WTC11 (cell line): ENCODE results near the gene ZMYND11. TPM values are rescaled to one million over a fixed set of nuclear protein-coding genes. Genes with fewer than 3 reads are reported as not detected.

Source experiments
- ATAC-seq: fragments of 200-7000 bp; cut with Tn5 transposase; 2 replicates; pipeline ENCODE4 v1.10.0; 2021; ENCODE audit warnings: mild to moderate bottlenecking, moderate library complexity
- CTCF ChIA-PET: fragments of 300-600 bp; sonication (Branson Sonifier 250); formaldehyde crosslinking; loops from one replicate; lab custom pipeline; 2021; ENCODE audit warnings: antibody characterized with exemption; lab: Charles Lee
- POLR2A ChIA-PET: fragments of 350-600 bp; sonication (Branson Sonifier 250); formaldehyde crosslinking; loops from one replicate; lab custom pipeline; 2021; ENCODE audit warnings: antibody characterized with exemption; lab: Charles Lee
- DNase-seq: peaks from one replicate; pipeline ENCODE4 v3.0.0; 2021; ENCODE audit warnings: low spot score
- H3K27ac Mint-ChIP-seq: 2 replicates; pipeline ENCODE4 v1.8.0; 2021; ENCODE audit warnings: mixed read lengths
- H3K27me3 Mint-ChIP-seq: 2 replicates; pipeline ENCODE4 v1.8.0; 2021; ENCODE audit warnings: low read depth, mild to moderate bottlenecking, moderate library complexity, mixed read lengths
- H3K36me3 Mint-ChIP-seq: 2 replicates; pipeline ENCODE4 v1.8.0; 2021; ENCODE audit warnings: mixed read lengths
- H3K4me1 Mint-ChIP-seq: 2 replicates; pipeline ENCODE4 v1.8.0; 2022; ENCODE audit warnings: mixed read lengths
- H3K4me3 Mint-ChIP-seq: 2 replicates; pipeline ENCODE4 v1.8.0; 2021; ENCODE audit warnings: mild to moderate bottlenecking, moderate library complexity, mixed read lengths
- H3K9me3 Mint-ChIP-seq: 2 replicates; pipeline ENCODE4 v1.8.0; 2021; ENCODE audit warnings: mixed read lengths
- ATF1 ChIP-seq: sonication (generic); formaldehyde crosslinking; IDR thresholded peaks from 2 replicates; pipeline ENCODE4 v1.8.1; 2023; ENCODE audit warnings: mild to moderate bottlenecking, moderate library complexity, missing genetic modification reagents
- CREB1 ChIP-seq: sonication (generic); formaldehyde crosslinking; IDR thresholded peaks from 2 replicates; pipeline ENCODE4 v1.8.0; 2023; ENCODE audit warnings: mild to moderate bottlenecking, missing genetic modification reagents
- CTCF ChIP-seq: fragments of 200-600 bp; IDR thresholded peaks from 2 replicates; pipeline ENCODE4 v1.8.0; 2022; ENCODE audit warnings: antibody characterized with exemption
- EMX1 ChIP-seq: fragments of 250-450 bp; sonication (Bioruptor Pico); IDR thresholded peaks from 2 replicates; pipeline ENCODE4 v1.8.0; 2021; ENCODE audit warnings: mild to moderate bottlenecking
- ESRRA ChIP-seq: sonication (generic); formaldehyde crosslinking; IDR thresholded peaks from 2 replicates; pipeline ENCODE4 v1.8.1; 2022; ENCODE audit warnings: mild to moderate bottlenecking, missing genetic modification reagents, borderline replicate concordance
- FOXK1 ChIP-seq: sonication (generic); formaldehyde crosslinking; IDR thresholded peaks from 2 replicates; pipeline ENCODE4 v1.8.0; 2022; ENCODE audit warnings: mild to moderate bottlenecking, moderate library complexity, missing genetic modification reagents
- FOXP1 ChIP-seq: sonication (generic); formaldehyde crosslinking; IDR thresholded peaks from 2 replicates; pipeline ENCODE4 v1.8.0; 2022; ENCODE audit warnings: missing genetic modification reagents, mild to moderate bottlenecking, moderate library complexity, borderline replicate concordance
- IRF2 ChIP-seq: sonication (generic); formaldehyde crosslinking; IDR thresholded peaks from 2 replicates; pipeline ENCODE4 v1.8.0; 2022; ENCODE audit warnings: low read depth, missing genetic modification reagents, borderline replicate concordance
- JUN ChIP-seq: sonication (generic); formaldehyde crosslinking; IDR thresholded peaks from 2 replicates; pipeline ENCODE4 v1.8.0; 2023; ENCODE audit warnings: mild to moderate bottlenecking, missing genetic modification reagents
- NFATC4 ChIP-seq: fragments of 250-450 bp; sonication (Bioruptor Pico); IDR thresholded peaks from 2 replicates; pipeline ENCODE4 v1.9.0; 2021; ENCODE audit warnings: mild to moderate bottlenecking
- NR1H2 ChIP-seq: sonication (generic); formaldehyde crosslinking; IDR thresholded peaks from 2 replicates; pipeline ENCODE4 v1.9.0; 2021; ENCODE audit warnings: mild to moderate bottlenecking, moderate library complexity, missing genetic modification reagents
- NR3C1 ChIP-seq: sonication (generic); formaldehyde crosslinking; conservative IDR thresholded peaks from 2 replicates; pipeline ENCODE4 v1.8.1; 2023; ENCODE audit warnings: low read depth, mild to moderate bottlenecking, missing genetic modification reagents
- SMAD4 ChIP-seq: sonication (generic); formaldehyde crosslinking; IDR thresholded peaks from 2 replicates; pipeline ENCODE4 v1.8.0; 2022; ENCODE audit warnings: mild to moderate bottlenecking, missing genetic modification reagents
- SOX15 ChIP-seq: fragments of 250-450 bp; sonication (Bioruptor Pico); IDR thresholded peaks from 2 replicates; pipeline ENCODE4 v1.9.0; 2021; ENCODE audit warnings: mild to moderate bottlenecking
- USF1 ChIP-seq: sonication (generic); formaldehyde crosslinking; IDR thresholded peaks from 2 replicates; pipeline ENCODE4 v1.8.0; 2022; ENCODE audit warnings: mild to moderate bottlenecking, missing genetic modification reagents
- USF2 ChIP-seq: sonication (generic); formaldehyde crosslinking; IDR thresholded peaks from 2 replicates; pipeline ENCODE4 v1.8.1; 2023; ENCODE audit warnings: mild to moderate bottlenecking, missing genetic modification reagents, moderate library complexity
- ZNF138 ChIP-seq: sonication (generic); formaldehyde crosslinking; conservative IDR thresholded peaks from 2 replicates; pipeline ENCODE4 v1.8.1; 2022; ENCODE audit warnings: mild to moderate bottlenecking, moderate library complexity, missing genetic modification reagents
- ZNF317 ChIP-seq: sonication (generic); formaldehyde crosslinking; IDR thresholded peaks from 2 replicates; pipeline ENCODE4 v1.8.1; 2023; ENCODE audit warnings: low read depth, mild to moderate bottlenecking, moderate library complexity, missing genetic modification reagents, borderline replicate concordance
- ZNF416 ChIP-seq: fragments of 250-450 bp; sonication (Bioruptor Pico); IDR thresholded peaks from 2 replicates; pipeline ENCODE4 v1.9.0; 2021; ENCODE audit warnings: mild to moderate bottlenecking, inconsistent platforms
- ZNF423 ChIP-seq: fragments of 250-450 bp; sonication (Bioruptor Pico); IDR thresholded peaks from 2 replicates; pipeline ENCODE4 v2.1.2; 2022; ENCODE audit warnings: mild to moderate bottlenecking, moderate library complexity
- ZNF671 ChIP-seq: fragments of 250-450 bp; sonication (Bioruptor Pico); IDR thresholded peaks from 2 replicates; pipeline ENCODE4 v1.8.0; 2021; ENCODE audit warnings: mild to moderate bottlenecking
- total RNA-seq: library from RNA; stranded (reverse); gene quantifications from 3 replicates; pipeline ENCODE4 v1.2.3, GENCODE V29; 2021
- TF ChIP-seq, protein P1 (sequence below): sonication (generic); formaldehyde crosslinking; IDR thresholded peaks from 2 replicates; pipeline ENCODE4 v1.8.0; 2022; ENCODE audit warnings: missing genetic modification reagents
- TF ChIP-seq, protein P2 (sequence below): sonication (generic); formaldehyde crosslinking; conservative IDR thresholded peaks from 2 replicates; pipeline ENCODE4 v1.8.1; 2022; ENCODE audit warnings: mild to moderate bottlenecking, missing genetic modification reagents

The ZMYND11 gene
- total RNA-seq, 1 experiment from 2014 or later, result 22.3 TPM

GRCh38 chr10:228366-228765 is 93.1 kb downstream of the ZMYND11 start:
- ATAC-seq, result no peak
- ChIA-PET CTCF (no interaction called here), POLR2A (no interaction called here)
- TF ChIP-seq NFATC4, result no peak
- no peak for TF ChIP-seq NR3C1 (CRISPR knock-in tag)
- no peak for TF ChIP-seq USF1
- no peak for TF ChIP-seq ATF1 (CRISPR knock-in tag)
- no peak for TF ChIP-seq SOX15 (CRISPR knock-in tag)
- TF ChIP-seq FOXK1 (CRISPR knock-in tag), result no peak
- TF ChIP-seq IRF2 (CRISPR knock-in tag), result no peak
- TF ChIP-seq CREB1, result no peak
- no peak for TF ChIP-seq EMX1
- TF ChIP-seq, protein P1, sequence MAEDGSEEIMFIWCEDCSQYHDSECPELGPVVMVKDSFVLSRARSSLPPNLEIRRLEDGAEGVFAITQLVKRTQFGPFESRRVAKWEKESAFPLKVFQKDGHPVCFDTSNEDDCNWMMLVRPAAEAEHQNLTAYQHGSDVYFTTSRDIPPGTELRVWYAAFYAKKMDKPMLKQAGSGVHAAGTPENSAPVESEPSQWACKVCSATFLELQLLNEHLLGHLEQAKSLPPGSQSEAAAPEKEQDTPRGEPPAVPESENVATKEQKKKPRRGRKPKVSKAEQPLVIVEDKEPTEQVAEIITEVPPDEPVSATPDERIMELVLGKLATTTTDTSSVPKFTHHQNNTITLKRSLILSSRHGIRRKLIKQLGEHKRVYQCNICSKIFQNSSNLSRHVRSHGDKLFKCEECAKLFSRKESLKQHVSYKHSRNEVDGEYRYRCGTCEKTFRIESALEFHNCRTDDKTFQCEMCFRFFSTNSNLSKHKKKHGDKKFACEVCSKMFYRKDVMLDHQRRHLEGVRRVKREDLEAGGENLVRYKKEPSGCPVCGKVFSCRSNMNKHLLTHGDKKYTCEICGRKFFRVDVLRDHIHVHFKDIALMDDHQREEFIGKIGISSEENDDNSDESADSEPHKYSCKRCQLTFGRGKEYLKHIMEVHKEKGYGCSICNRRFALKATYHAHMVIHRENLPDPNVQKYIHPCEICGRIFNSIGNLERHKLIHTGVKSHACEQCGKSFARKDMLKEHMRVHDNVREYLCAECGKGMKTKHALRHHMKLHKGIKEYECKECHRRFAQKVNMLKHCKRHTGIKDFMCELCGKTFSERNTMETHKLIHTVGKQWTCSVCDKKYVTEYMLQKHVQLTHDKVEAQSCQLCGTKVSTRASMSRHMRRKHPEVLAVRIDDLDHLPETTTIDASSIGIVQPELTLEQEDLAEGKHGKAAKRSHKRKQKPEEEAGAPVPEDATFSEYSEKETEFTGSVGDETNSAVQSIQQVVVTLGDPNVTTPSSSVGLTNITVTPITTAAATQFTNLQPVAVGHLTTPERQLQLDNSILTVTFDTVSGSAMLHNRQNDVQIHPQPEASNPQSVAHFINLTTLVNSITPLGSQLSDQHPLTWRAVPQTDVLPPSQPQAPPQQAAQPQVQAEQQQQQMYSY, result no peak
- no peak for TF ChIP-seq SMAD4 (CRISPR knock-in tag)
- TF ChIP-seq NR1H2, result no peak
- TF ChIP-seq, protein P2, sequence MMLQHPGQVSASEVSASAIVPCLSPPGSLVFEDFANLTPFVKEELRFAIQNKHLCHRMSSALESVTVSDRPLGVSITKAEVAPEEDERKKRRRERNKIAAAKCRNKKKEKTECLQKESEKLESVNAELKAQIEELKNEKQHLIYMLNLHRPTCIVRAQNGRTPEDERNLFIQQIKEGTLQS, result no peak
- no peak for TF ChIP-seq ZNF317 (CRISPR knock-in tag)
- TF ChIP-seq ZNF423 (CRISPR knock-in tag), result no peak
- no peak for TF ChIP-seq ZNF138 (CRISPR knock-in tag)
- TF ChIP-seq ZNF671, result no peak
- TF ChIP-seq ZNF416 (CRISPR knock-in tag), result no peak
- TF ChIP-seq JUN, result no peak
- TF ChIP-seq ESRRA (CRISPR knock-in tag), result no peak
- H3K36me3 Mint-ChIP-seq, result no peaks in the 10 kb centered on the region
- 0 out of 2 replicates have a peak, but pooled peaks cover 4% of the 10 kb centered on the region for H3K4me1 Mint-ChIP-seq
- H3K9me3 Mint-ChIP-seq, result no peaks in the 10 kb centered on the region
- H3K4me3 Mint-ChIP-seq, result no peak overlapping the region
- no peaks in the 10 kb centered on the region for H3K27me3 Mint-ChIP-seq
- no peak for DNase-seq
- H3K27ac Mint-ChIP-seq, result no peak overlapping the region

GRCh38 chr10:230758-231157 is 95.5 kb downstream of the ZMYND11 start:
- no peak overlapping the region for H3K27ac Mint-ChIP-seq
- H3K4me1 Mint-ChIP-seq, result 0 out of 2 replicates have a peak, but pooled peaks cover 7% of the 10 kb centered on the region
- no peaks in the 10 kb centered on the region for H3K36me3 Mint-ChIP-seq
- ATAC-seq (peak; percentile 79), DNase-seq (no peak)
- ChIA-PET POLR2A (no interaction called here), CTCF (interaction anchor here (0.5 to 3.7 kb wide), 28 partner anchors 8 to 666 kb away, joined by 3 to 35 read pairs (median 4); partner anchors contain the start of gene ZMYND11)
- H3K4me3 Mint-ChIP-seq, result no peak overlapping the region
- H3K9me3 Mint-ChIP-seq, result no peaks in the 10 kb centered on the region
- H3K27me3 Mint-ChIP-seq, result no peaks in the 10 kb centered on the region
- TF ChIP-seq USF2 (CRISPR knock-in tag) (no peak), FOXP1 (CRISPR knock-in tag) (no peak), CTCF (peak; percentile 55)
